Thoracic aorta (tissue), 2 donors: Measurements from ENCODE around the gene ZMYND11. TPM values are rescaled to one million over a fixed set of nuclear protein-coding genes. Genes with fewer than 3 reads are reported as not detected.

ENCODE experiments used
- ATAC-seq: fragments of 150-250 bp; one replicate; pipeline ENCODE4 v1.8.0; 2017; ENCODE audit warnings: low read depth; ENCODE audit not compliant: insufficient number of reproducible peaks, low FRiP score
- DNase-seq: peaks from one replicate; pipeline ENCODE4 v3.0.0-alpha.2; 2020; ENCODE audit warnings: low spot score
- H3K27ac ChIP-seq, 2 donors: fragments of 200-600 bp; sonication (generic); 1 replicate in 1 of 2; 2 replicates in 1 of 2; pipeline ENCODE4 v1.5.1; 2016; ENCODE audit warnings: mild to moderate bottlenecking in 2 of 2, moderate library complexity in 2 of 2
- H3K27me3 ChIP-seq: fragments of 200-600 bp; sonication (generic); replicated peaks from 2 replicates; pipeline ENCODE4 v1.6.0; 2016; ENCODE audit warnings: mild to moderate bottlenecking; ENCODE audit not compliant: insufficient read depth
- H3K36me3 ChIP-seq: fragments of 200-600 bp; sonication (generic); one replicate; pipeline ENCODE4 v1.5.1; 2016
- H3K4me1 ChIP-seq, 2 donors: fragments of 200-600 bp; sonication (generic); 1 replicate in 1 of 2; 2 replicates in 1 of 2; pipeline versions ENCODE4 v1.5.1 to v1.6.0; 2016; ENCODE audit warnings: low read depth in 2 of 2, mild to moderate bottlenecking in 1 of 2; ENCODE audit not compliant: control insufficient read depth in 1 of 2
- H3K4me3 ChIP-seq: fragments of 200-600 bp; sonication (generic); 2 replicates; pipeline ENCODE4 v1.5.1; 2016; ENCODE audit warnings: mild to moderate bottlenecking
- H3K9me3 ChIP-seq: fragments of 200-600 bp; sonication (generic); 2 replicates; pipeline ENCODE4 v1.5.1; 2016
- CTCF ChIP-seq: fragments of 200-600 bp; sonication (generic); IDR thresholded peaks from one replicate; pipeline ENCODE4 v1.5.1; 2019; ENCODE audit warnings: antibody characterized with exemption
- total RNA-seq, 2 donors: library from RNA; depleted of rRNA; stranded (reverse); fragments of >200 nt; gene quantifications; one replicate each; pipeline versions ENCODE4 v1.1.0 to v1.2.3, GENCODE V29; 2016

Gene ZMYND11
- 100 to 1,000 TPM in 1 of 2 donors, 10 to 100 TPM in 1; 56.9 to 103 TPM for total RNA-seq

- TF ChIP-seq CTCF, result no peak
- no peak for DNase-seq
- peak; percentile 45 for ATAC-seq
Measured at GRCh38 chr10:135132-135600, at the start of gene ZMYND11. Gene ZMYND11, plus strand, starts transcription at chr10:135455. Its CDS starts 44,558 bp downstream, at chr10:180013.

DNA sequence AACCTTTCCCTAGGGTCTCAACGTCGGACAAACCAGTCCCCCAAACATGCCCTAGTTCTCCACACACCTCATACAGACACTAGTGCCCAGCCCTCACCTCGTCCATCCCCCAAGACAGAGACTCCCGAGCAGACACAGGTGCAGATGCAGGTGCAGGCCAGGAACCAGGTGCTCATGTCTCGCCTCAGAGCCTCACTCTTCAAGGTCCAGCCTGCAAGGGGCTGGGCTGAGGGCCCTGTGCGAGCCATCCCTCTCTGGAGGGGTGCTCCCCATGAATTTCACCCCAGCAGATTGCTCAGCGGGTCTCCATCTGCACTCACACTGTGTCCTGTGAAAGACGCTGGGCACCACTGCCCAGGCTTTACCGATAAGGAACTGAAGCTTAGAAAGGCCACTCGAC, 49.2 kb upstream of the ZMYND11 start:
- Histone ChIP-seq H3K4me3 (no peak overlapping the region), H3K36me3 (no peaks in the 10 kb centered on the region), H3K9me3 (no peaks in the 10 kb centered on the region), H3K4me1 (no peaks in the 10 kb centered on the region), H3K27ac (no peak overlapping the region), H3K27me3 (no peaks in the 10 kb centered on the region)
- DNase-seq (no peak), ATAC-seq (no peak)
- TF ChIP-seq CTCF, result no peak

More at GRCh38 chr10:135132-135600, at the start of gene ZMYND11:
- Histone ChIP-seq H3K4me1 (peaks cover 16 to 40% of the 10 kb centered on the region in 2 donors), H3K9me3 (no peaks in the 10 kb centered on the region), H3K4me3 (peak within 1 kb of the TSS; percentile 74), H3K27me3 (no peaks in the 10 kb centered on the region), H3K36me3 (no peaks in the 10 kb centered on the region), H3K27ac (peak within 1 kb of the TSS; percentile 94 to 95)

GRCh38 chr10:87177-88080, 47.8 kb upstream of the ZMYND11 start:
- Histone ChIP-seq H3K27ac (no peak overlapping the region), H3K9me3 (no peaks in the 10 kb centered on the region), H3K27me3 (no peaks in the 10 kb centered on the region), H3K36me3 (no peaks in the 10 kb centered on the region), H3K4me1 (no peaks in the 10 kb centered on the region), H3K4me3 (no peak overlapping the region)
- no peak for DNase-seq
- ATAC-seq, result no peak
- no peak for TF ChIP-seq CTCF

DNA sequence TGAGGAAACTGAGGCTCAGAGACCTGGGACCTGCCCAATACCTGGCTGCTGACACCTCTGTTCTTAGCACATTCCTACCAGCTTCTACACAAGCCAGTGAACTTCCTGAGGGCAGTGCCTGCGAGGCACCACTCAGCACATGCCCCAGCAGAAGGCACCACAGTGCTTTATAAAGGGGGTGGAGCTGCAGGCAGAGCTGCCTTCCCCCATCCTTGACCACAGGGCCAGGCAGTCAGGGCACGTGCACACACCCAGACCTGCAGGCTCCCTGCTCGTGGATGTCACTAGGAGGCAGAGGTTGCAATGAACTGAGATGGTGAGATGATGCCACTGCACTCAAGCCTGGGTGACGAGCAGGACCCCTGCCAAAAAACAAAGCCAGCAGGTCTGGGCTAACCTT, 47.0 kb upstream of the ZMYND11 start:
- Histone ChIP-seq H3K36me3 (no peaks in the 10 kb centered on the region), H3K4me1 (no peaks in the 10 kb centered on the region), H3K4me3 (no peak overlapping the region), H3K27me3 (no peaks in the 10 kb centered on the region), H3K9me3 (no peaks in the 10 kb centered on the region), H3K27ac (no peak overlapping the region)
- TF ChIP-seq CTCF, result no peak
- ATAC-seq, result no peak
- no peak for DNase-seq

GRCh38 chr10:89248-89647, 46.0 kb upstream of the ZMYND11 start:
- Histone ChIP-seq H3K4me3 (no peak overlapping the region), H3K9me3 (no peaks in the 10 kb centered on the region), H3K27me3 (no peaks in the 10 kb centered on the region), H3K36me3 (no peaks in the 10 kb centered on the region), H3K27ac (no peak overlapping the region), H3K4me1 (no peaks in the 10 kb centered on the region)
- ATAC-seq, result no peak
- TF ChIP-seq CTCF, result no peak
- DNase-seq, result no peak
